ENCODE results near the gene GMEB1. TPM values are rescaled to one million over a fixed set of nuclear protein-coding genes. Genes with fewer than 3 reads are reported as not detected.

GMEB1 gene, protein sequence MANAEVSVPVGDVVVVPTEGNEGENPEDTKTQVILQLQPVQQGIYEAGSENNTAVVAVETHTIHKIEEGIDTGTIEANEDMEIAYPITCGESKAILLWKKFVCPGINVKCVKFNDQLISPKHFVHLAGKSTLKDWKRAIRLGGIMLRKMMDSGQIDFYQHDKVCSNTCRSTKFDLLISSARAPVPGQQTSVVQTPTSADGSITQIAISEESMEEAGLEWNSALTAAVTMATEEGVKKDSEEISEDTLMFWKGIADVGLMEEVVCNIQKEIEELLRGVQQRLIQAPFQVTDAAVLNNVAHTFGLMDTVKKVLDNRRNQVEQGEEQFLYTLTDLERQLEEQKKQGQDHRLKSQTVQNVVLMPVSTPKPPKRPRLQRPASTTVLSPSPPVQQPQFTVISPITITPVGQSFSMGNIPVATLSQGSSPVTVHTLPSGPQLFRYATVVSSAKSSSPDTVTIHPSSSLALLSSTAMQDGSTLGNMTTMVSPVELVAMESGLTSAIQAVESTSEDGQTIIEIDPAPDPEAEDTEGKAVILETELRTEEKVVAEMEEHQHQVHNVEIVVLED
- polyA plus RNA-seq = 4.7 to 9.3 TPM (median 6.0 TPM) in 3 replicates
- polyA plus RNA-seq (2011; ENCODE audit: low read depth) = 19.6 TPM
- 5.0 and 5.6 TPM in 2 replicates for polyA plus RNA-seq (2011; cell fraction: cytosol; rRNA removed)
- polyA plus RNA-seq (2011; cell fraction: nucleus; rRNA removed) = 8.2 and 9.1 TPM in 2 replicates
- 8.1 and 10.2 TPM in 2 replicates for polyA plus RNA-seq (2012; ENCODE audit: low replicate concordance)
- 9.0 to 15.0 TPM (median 13.5 TPM) in 3 replicates for polyA minus RNA-seq
- 7.1 TPM for polyA minus RNA-seq (2011; cell fraction: cytosol; rRNA and poly(A)+ RNA removed)
- polyA minus RNA-seq (2011; cell fraction: nucleus; rRNA and poly(A)+ RNA removed) = 2.8 and 7.6 TPM in 2 replicates

DNA sequence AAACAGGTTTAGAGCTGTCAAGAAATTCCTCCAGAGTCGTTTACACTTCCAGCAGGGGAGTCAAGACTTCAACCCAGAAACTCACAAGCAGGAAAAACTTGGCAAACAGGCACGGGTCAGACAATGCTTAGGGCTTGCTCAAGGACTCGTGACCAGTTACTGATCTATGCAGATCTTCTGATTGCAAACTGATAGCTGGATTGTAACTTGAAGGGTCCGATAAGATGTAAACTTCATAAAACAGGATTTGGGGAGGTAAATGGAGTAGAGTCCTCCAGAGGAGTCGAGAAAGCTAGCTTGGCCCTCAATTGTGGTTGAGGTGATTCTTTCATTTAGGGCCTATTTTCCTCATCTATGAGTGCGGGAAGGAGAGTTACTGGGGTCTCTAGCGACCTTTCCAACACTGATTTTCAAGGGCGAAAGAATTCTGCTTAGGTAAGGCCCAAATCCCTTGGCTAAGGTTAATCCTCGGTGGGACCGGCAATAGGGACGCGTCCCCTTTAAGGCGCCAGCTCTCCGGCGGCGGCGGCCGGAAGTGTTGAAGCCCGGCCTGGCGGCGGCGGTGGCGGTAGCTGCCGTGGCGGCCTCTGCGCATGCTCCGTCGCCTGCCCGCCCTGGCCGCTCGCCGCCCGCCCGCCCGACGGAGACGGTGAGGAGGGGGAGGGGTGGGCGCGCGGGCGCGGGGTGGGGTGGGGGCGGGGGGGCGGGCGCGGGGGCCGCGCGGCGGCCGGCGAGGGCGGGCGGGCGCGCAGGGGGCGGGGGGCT is at the start of gene GMEB1:
GMEB1 (plus strand) TSS at position 594 of the 765 bp plus-strand sequence. CDS start 14,829 bp downstream, outside the sequence.
- H3K27me3 ChIP-seq (ENCODE audit: control insufficient read depth, extremely low read depth, insufficient read depth, low read length) = no peaks in the 10 kb centered on the region
- peak within 1 kb of the TSS; percentile 89 for H3K27ac ChIP-seq (ENCODE audit: control insufficient read depth, insufficient read depth, low read length)
- H3K36me3 ChIP-seq (ENCODE audit: control insufficient read depth in 2 of 2, extremely low read depth in 1 of 2, insufficient read depth in 2 of 2, low read length in 2 of 2) = no peaks in the 10 kb centered on the region
- H3K4me1 ChIP-seq (ENCODE audit: control insufficient read depth, extremely low read depth, insufficient read depth, low read length) = peaks cover 8% of the 10 kb centered on the region
- FAIRE-seq (peak; percentile 73), DNase-seq (ENCODE audit: low read depth, low spot score) (peak; percentile 11)
- peaks cover 20% of the 10 kb centered on the region for H3K79me2 ChIP-seq (ENCODE audit: control insufficient read depth, insufficient read depth, low read length)
- H3K4me2 ChIP-seq (ENCODE audit: control insufficient read depth, extremely low read depth, insufficient read depth, low read depth, low read length) = peak within 1 kb of the TSS; percentile 99
- H3K4me3 ChIP-seq (ENCODE audit: control insufficient read depth in 2 of 3, extremely low read depth in 1 of 3, insufficient read depth in 2 of 3, low read depth in 1 of 3, low read length in 3 of 3) = peak within 1 kb of the TSS; percentile 69 to 90 (median 76)
- H3K9me1 ChIP-seq (ENCODE audit: control insufficient read depth, extremely low read depth, insufficient read depth, low read length) = no peaks in the 10 kb centered on the region
- H3K9me3 ChIP-seq (ENCODE audit: control insufficient read depth, low read depth, low read length) = no peaks in the 10 kb centered on the region
- peak within 1 kb of the TSS; percentile 88 for H3K9ac ChIP-seq (ENCODE audit: control insufficient read depth, extremely low read depth, insufficient read depth, low read length)
- no peaks in the 10 kb centered on the region for H4K20me1 ChIP-seq (ENCODE audit: control insufficient read depth, extremely low read depth, insufficient read depth, low read length)
- peak within 1 kb of the TSS; percentile 99 for H2AFZ ChIP-seq (ENCODE audit: control insufficient read depth, low read length)
- dilution Hi-C loops (cut with MboI; ENCODE audit: extremely low pct_ligation_motif_present, low sequenced_read_pairs) = no loop called here
- TF ChIP-seq EZH2 (IDR thresholded peaks at IDR 0.05; ENCODE audit: low read length) = no peak
- TF ChIP-seq, protein P1, sequence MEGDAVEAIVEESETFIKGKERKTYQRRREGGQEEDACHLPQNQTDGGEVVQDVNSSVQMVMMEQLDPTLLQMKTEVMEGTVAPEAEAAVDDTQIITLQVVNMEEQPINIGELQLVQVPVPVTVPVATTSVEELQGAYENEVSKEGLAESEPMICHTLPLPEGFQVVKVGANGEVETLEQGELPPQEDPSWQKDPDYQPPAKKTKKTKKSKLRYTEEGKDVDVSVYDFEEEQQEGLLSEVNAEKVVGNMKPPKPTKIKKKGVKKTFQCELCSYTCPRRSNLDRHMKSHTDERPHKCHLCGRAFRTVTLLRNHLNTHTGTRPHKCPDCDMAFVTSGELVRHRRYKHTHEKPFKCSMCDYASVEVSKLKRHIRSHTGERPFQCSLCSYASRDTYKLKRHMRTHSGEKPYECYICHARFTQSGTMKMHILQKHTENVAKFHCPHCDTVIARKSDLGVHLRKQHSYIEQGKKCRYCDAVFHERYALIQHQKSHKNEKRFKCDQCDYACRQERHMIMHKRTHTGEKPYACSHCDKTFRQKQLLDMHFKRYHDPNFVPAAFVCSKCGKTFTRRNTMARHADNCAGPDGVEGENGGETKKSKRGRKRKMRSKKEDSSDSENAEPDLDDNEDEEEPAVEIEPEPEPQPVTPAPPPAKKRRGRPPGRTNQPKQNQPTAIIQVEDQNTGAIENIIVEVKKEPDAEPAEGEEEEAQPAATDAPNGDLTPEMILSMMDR (optimal IDR thresholded peaks at IDR 0.05 in 1 of 3, IDR thresholded peaks at IDR 0.05 in 1 of 3, conservative IDR thresholded peaks at IDR 0.05 in 1 of 3; ENCODE audit: extremely low read depth in 1 of 3, insufficient read depth in 2 of 3, low read length in 3 of 3) = no peak

DNA sequence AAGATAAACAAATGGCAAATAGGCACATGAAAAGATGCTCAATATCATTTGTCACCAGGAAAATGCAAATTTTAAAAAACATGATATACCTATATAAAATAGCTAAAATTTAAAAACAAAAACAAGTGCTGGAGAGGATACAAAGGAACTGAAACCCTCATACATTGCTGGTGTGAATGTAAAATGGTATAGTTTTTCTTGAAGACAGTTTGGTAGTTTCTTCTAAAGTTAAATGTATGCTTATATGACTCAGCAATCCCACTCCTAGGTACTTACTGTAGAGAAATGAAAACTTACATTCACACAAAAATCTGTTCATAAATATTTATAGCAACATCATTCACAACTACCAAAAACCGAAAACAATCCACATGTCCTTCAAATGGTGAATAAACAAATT is 36.9 kb upstream of the GMEB1 start:
- no peak for DNase-seq (ENCODE audit: low read depth, low spot score)
- dilution Hi-C loops (cut with MboI; ENCODE audit: extremely low pct_ligation_motif_present, low sequenced_read_pairs) = no loop called here
- H3K79me2 ChIP-seq (ENCODE audit: control insufficient read depth, insufficient read depth, low read length) = no peaks in the 10 kb centered on the region
- TF ChIP-seq EZH2 (IDR thresholded peaks at IDR 0.05; ENCODE audit: low read length) = no peak
- TF ChIP-seq, protein P1 (optimal IDR thresholded peaks at IDR 0.05 in 1 of 3, IDR thresholded peaks at IDR 0.05 in 1 of 3, conservative IDR thresholded peaks at IDR 0.05 in 1 of 3; ENCODE audit: extremely low read depth in 1 of 3, insufficient read depth in 2 of 3, low read length in 3 of 3) = no peak
- H3K36me3 ChIP-seq (ENCODE audit: control insufficient read depth in 2 of 2, extremely low read depth in 1 of 2, insufficient read depth in 2 of 2, low read length in 2 of 2) = no peaks in the 10 kb centered on the region
- H3K9me3 ChIP-seq (ENCODE audit: control insufficient read depth, low read depth, low read length) = no peaks in the 10 kb centered on the region
- no peaks in the 10 kb centered on the region for H3K27me3 ChIP-seq (ENCODE audit: control insufficient read depth, extremely low read depth, insufficient read depth, low read length)
- no peak overlapping the region for H3K27ac ChIP-seq (ENCODE audit: control insufficient read depth, insufficient read depth, low read length)
- FAIRE-seq = no peak
- no peaks in the 10 kb centered on the region for H4K20me1 ChIP-seq (ENCODE audit: control insufficient read depth, extremely low read depth, insufficient read depth, low read length)
- no peaks in the 10 kb centered on the region for H3K9me1 ChIP-seq (ENCODE audit: control insufficient read depth, extremely low read depth, insufficient read depth, low read length)
- H3K4me2 ChIP-seq (ENCODE audit: control insufficient read depth, extremely low read depth, insufficient read depth, low read depth, low read length) = no peak overlapping the region
- no peak overlapping the region for H2AFZ ChIP-seq (ENCODE audit: control insufficient read depth, low read length)
- H3K4me3 ChIP-seq (ENCODE audit: control insufficient read depth in 2 of 3, extremely low read depth in 1 of 3, insufficient read depth in 2 of 3, low read depth in 1 of 3, low read length in 3 of 3) = no peak overlapping the region
- H3K4me1 ChIP-seq (ENCODE audit: control insufficient read depth, extremely low read depth, insufficient read depth, low read length) = no peaks in the 10 kb centered on the region
- no peak overlapping the region for H3K9ac ChIP-seq (ENCODE audit: control insufficient read depth, extremely low read depth, insufficient read depth, low read length)
